Nephron (organoid): ENCODE measurements around the gene SESTD1.

ENCODE experiments used
- H3K27ac Mint-ChIP-seq, 3 experiments: 2 replicates each; pipeline ENCODE4 v1.8.0; 2020; ENCODE audit warnings: mixed read lengths in 3 of 3, mild to moderate bottlenecking in 2 of 3, moderate library complexity in 1 of 3
- H3K27me3 Mint-ChIP-seq: 2 replicates; pipeline ENCODE4 v1.8.0; 2021; ENCODE audit warnings: low read depth, mild to moderate bottlenecking, moderate library complexity, mixed read lengths
- H3K36me3 Mint-ChIP-seq: 2 replicates; pipeline ENCODE4 v1.8.0; 2020; ENCODE audit warnings: low read depth, mixed read lengths
- H3K4me1 Mint-ChIP-seq: 2 replicates; pipeline ENCODE4 v1.8.0; 2020; ENCODE audit warnings: mixed read lengths
- H3K4me3 Mint-ChIP-seq, 3 experiments: 2 replicates each; pipeline ENCODE4 v1.8.0; 2020; ENCODE audit warnings: mild to moderate bottlenecking in 3 of 3, mixed read lengths in 3 of 3, moderate library complexity in 2 of 3
- H3K9me3 Mint-ChIP-seq: 2 replicates; pipeline ENCODE4 v1.8.0; 2020; ENCODE audit warnings: mixed read lengths
- TF ChIP-seq, protein P1 (sequence below), 3 experiments: fragments of 200-600 bp; sonication (generic); IDR thresholded peaks; one replicate each; pipeline ENCODE4 v1.5.0; 2021; ENCODE audit warnings: antibody characterized with exemption in 3 of 3; ENCODE audit not compliant: unreplicated experiment in 3 of 3

The SESTD1 gene

DNA sequence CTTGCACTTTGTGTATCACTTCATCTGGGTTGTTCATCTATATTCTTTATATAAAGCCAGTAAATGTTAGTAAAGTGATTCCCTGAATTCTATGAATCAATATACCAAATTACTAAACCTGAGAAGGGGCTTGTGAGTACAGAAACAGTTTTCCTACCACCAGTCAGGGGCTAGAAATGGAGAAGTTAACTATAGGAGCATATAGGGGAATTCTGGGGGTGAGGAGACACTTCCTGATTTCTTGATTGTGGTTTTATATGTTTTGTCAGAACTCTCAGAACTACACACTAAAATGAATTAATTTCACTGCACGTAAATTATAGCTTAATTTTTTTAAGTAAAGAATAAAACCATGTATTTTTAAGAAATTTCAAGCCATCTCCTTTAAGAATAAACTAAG lies 93.7 kb downstream of the SESTD1 start:
- H3K27ac Mint-ChIP-seq = peak overlapping the region in 1 of 3 experiments; percentile 1
- peaks cover 42% of the 10 kb centered on the region for H3K36me3 Mint-ChIP-seq
- H3K27me3 Mint-ChIP-seq = no peaks in the 10 kb centered on the region
- H3K9me3 Mint-ChIP-seq = no peaks in the 10 kb centered on the region
- no peak overlapping the region for H3K4me3 Mint-ChIP-seq
- peaks cover 3% of the 10 kb centered on the region for H3K4me1 Mint-ChIP-seq
- TF ChIP-seq, protein P1, sequence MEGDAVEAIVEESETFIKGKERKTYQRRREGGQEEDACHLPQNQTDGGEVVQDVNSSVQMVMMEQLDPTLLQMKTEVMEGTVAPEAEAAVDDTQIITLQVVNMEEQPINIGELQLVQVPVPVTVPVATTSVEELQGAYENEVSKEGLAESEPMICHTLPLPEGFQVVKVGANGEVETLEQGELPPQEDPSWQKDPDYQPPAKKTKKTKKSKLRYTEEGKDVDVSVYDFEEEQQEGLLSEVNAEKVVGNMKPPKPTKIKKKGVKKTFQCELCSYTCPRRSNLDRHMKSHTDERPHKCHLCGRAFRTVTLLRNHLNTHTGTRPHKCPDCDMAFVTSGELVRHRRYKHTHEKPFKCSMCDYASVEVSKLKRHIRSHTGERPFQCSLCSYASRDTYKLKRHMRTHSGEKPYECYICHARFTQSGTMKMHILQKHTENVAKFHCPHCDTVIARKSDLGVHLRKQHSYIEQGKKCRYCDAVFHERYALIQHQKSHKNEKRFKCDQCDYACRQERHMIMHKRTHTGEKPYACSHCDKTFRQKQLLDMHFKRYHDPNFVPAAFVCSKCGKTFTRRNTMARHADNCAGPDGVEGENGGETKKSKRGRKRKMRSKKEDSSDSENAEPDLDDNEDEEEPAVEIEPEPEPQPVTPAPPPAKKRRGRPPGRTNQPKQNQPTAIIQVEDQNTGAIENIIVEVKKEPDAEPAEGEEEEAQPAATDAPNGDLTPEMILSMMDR (IDR thresholded peaks at IDR 0.05; ENCODE audit: unreplicated experiment in 3 of 3) = no peak

DNA sequence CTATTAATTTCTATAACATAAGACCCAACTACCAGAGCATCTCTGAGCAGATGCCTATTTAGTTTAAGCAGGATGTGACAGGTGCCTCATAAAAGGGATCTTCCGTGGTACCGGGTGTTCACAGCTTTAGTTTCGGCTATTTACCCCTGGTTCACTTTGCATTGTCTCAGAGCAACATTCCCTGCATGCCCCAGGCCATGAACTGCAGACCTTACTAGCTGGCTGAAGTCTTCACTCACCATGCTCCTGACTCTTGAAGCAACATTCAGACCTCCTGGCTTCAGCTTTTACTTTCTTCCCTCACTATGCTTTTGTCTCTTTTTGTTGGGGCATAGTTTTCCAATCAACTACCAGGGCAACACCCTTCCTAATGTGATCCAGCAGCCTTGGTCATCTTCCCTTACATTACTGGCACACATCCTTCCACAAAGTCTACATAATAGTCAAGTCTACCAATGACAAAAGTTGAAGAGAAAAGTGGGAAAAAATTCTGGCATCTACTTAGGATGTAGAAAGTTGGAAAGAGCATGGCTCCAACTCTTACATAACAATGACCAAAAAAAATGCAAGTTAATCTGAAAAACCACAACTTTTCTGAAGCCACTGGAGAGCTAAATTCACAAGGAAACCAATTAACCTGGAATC lies 99.2 kb downstream of the SESTD1 start:
- no peak overlapping the region for H3K27ac Mint-ChIP-seq
- no peak overlapping the region for H3K4me3 Mint-ChIP-seq
- no peaks in the 10 kb centered on the region for H3K9me3 Mint-ChIP-seq

GRCh38 chr2:179141206-179141605 lies 123.4 kb downstream of the SESTD1 start:
- H3K27ac Mint-ChIP-seq = no peak overlapping the region
- H3K4me1 Mint-ChIP-seq = no peaks in the 10 kb centered on the region
- no peak overlapping the region for H3K4me3 Mint-ChIP-seq
- H3K36me3 Mint-ChIP-seq = peaks cover 10% of the 10 kb centered on the region
- TF ChIP-seq, protein P1 (IDR thresholded peaks at IDR 0.05; ENCODE audit: unreplicated experiment in 3 of 3) = no peak
- H3K9me3 Mint-ChIP-seq = no peaks in the 10 kb centered on the region
- no peaks in the 10 kb centered on the region for H3K27me3 Mint-ChIP-seq

More for the DNA sequence above, 99.2 kb downstream of the SESTD1 start:
- Mint-ChIP-seq H3K36me3 (peaks cover 42% of the 10 kb centered on the region), H3K4me1 (no peaks in the 10 kb centered on the region), H3K27me3 (no peaks in the 10 kb centered on the region)
- TF ChIP-seq, protein P1 (IDR thresholded peaks at IDR 0.05; ENCODE audit: unreplicated experiment in 3 of 3) = no peak

- Mint-ChIP-seq H3K36me3 (peaks cover 7% of the 10 kb centered on the region), H3K27ac (no peak overlapping the region), H3K4me3 (no peak overlapping the region), H3K9me3 (no peaks in the 10 kb centered on the region), H3K4me1 (no peaks in the 10 kb centered on the region), H3K27me3 (no peaks in the 10 kb centered on the region)
- TF ChIP-seq, protein P1 (IDR thresholded peaks at IDR 0.05; ENCODE audit: unreplicated experiment in 3 of 3) = no peak
These were observed 124.1 kb downstream of the SESTD1 start for GRCh38 chr2:179140571-179140970.

GRCh38 chr2:179139506-179139905 lies 125.1 kb downstream of the SESTD1 start:
- no peaks in the 10 kb centered on the region for H3K9me3 Mint-ChIP-seq
- no peaks in the 10 kb centered on the region for H3K4me1 Mint-ChIP-seq
- H3K27me3 Mint-ChIP-seq = no peaks in the 10 kb centered on the region
- TF ChIP-seq, protein P1 (IDR thresholded peaks at IDR 0.05; ENCODE audit: unreplicated experiment in 3 of 3) = no peak
- no peak overlapping the region for H3K4me3 Mint-ChIP-seq
- peaks cover 3% of the 10 kb centered on the region for H3K36me3 Mint-ChIP-seq
- H3K27ac Mint-ChIP-seq = no peak overlapping the region

DNA sequence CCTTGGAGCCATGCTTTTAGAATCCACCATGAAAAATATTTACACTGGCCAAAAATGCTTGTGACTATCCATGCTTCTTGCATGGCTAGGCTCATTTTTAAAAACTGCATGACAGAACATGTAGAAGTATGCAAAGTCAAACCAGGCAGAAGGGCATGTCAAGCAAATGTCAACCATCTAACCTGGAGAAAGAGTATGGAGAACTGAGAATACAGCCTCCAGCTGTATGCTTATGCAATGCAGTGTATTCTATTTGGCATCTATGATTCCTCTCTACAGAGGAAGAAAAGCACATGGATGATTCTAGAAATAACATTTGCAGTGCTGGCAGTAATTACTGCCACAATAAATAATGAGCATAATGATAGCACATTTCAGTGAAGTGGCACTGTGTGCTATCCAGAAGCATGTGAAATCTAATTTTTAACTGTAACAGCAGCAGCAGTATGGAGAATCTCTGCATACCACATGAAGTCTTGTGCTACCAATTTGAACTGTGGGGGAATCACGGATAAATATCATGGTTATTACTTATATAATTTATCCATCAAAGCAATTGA lies 127.4 kb downstream of the SESTD1 start:
- Mint-ChIP-seq H3K36me3 (no peaks in the 10 kb centered on the region), H3K4me3 (no peak overlapping the region), H3K9me3 (no peaks in the 10 kb centered on the region), H3K27ac (no peak overlapping the region), H3K4me1 (no peaks in the 10 kb centered on the region), H3K27me3 (no peaks in the 10 kb centered on the region)
- TF ChIP-seq, protein P1 (IDR thresholded peaks at IDR 0.05; ENCODE audit: unreplicated experiment in 3 of 3) = no peak
